ENCODE measurements around the gene OR52E8. TPM values are rescaled to one million over a fixed set of nuclear protein-coding genes. Genes with fewer than 3 reads are reported as not detected.

The OR52E8 gene
- total RNA-seq, 1 donor from 2014 or later, result not detected

GRCh38 chr11:5809905-5810795 lies 47.3 kb downstream of the OR52E8 start:
- Mint-ChIP-seq H3K4me1 (ENCODE audit: low read depth, unreplicated experiment) (no peaks in the 10 kb centered on the region), H3K27ac (ENCODE audit: unreplicated experiment) (no peak overlapping the region), H3K9me3 (ENCODE audit: unreplicated experiment) (no peaks in the 10 kb centered on the region), H3K27me3 (ENCODE audit: unreplicated experiment) (no peaks in the 10 kb centered on the region), H3K4me3 (ENCODE audit: unreplicated experiment) (no peak overlapping the region), H3K36me3 (ENCODE audit: unreplicated experiment) (no peaks in the 10 kb centered on the region)
- DNase-seq, result no peak
- no peak for TF ChIP-seq CTCF (IDR thresholded peaks at IDR 0.05; ENCODE audit: partially characterized antibody, unreplicated experiment)

DNA sequence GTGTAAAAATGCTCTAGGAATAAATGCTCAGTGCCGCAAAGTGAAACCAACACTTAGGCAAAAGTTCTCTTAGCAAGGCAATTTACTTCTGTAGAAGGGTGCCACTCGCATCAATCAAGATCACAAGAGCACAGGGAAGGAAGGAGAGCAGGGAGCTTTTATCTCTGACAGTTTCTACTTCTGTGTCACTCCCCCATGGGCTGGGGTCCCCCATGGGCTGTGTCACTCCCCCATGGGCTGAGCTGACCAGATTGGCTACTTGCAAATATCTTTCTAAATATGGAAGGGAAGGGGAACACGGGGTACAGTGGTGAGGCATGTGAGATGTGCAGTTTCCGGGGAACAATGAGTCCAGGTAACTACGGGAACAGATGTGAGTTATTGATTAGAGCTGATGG lies 48.4 kb downstream of the OR52E8 start:
- Mint-ChIP-seq H3K36me3 (ENCODE audit: unreplicated experiment) (no peaks in the 10 kb centered on the region), H3K4me3 (ENCODE audit: unreplicated experiment) (peak overlapping the region; percentile 76), H3K4me1 (ENCODE audit: low read depth, unreplicated experiment) (no peaks in the 10 kb centered on the region), H3K27me3 (ENCODE audit: unreplicated experiment) (no peaks in the 10 kb centered on the region), H3K9me3 (ENCODE audit: unreplicated experiment) (no peaks in the 10 kb centered on the region), H3K27ac (ENCODE audit: unreplicated experiment) (peak overlapping the region; percentile 35)
- no peak for DNase-seq
- TF ChIP-seq CTCF (IDR thresholded peaks at IDR 0.05; ENCODE audit: partially characterized antibody, unreplicated experiment), result no peak

DNA sequence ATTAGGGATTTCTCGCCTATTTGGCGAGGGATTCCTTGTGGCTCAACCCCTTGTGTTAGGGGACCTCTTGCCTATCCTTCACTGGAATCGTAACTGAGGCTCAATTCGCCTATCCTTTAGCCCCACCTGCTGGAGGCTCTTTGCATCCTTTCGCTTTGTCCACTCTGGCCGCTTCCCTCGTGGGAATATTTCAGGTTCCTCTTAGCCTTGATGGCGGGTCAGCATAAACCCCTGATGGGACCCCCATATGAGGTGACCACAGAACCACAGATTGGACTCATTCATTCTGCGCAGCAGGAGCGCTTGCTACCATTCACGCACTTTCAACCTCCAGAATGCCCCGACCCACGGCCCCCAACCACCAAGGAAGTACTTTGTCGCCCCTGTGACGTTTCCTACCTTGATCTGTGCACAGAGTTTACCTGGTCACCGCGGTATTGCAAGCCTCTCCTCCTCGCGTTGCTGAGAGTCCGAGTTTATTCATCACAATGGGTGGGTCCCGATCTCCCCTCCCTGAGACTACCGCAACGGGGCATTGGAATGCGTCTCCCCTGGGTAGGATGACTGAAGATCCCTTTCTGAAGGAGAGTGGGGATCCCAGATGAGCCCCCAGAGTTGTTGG lies 48.9 kb downstream of the OR52E8 start, which contains the start of gene OR52N2:
Gene OR52N2, plus strand, starts transcription at position 425 of the 622 bp plus-strand sequence. CDS start 11,412 bp downstream, outside the sequence.
- H3K9me3 Mint-ChIP-seq (ENCODE audit: unreplicated experiment), result no peaks in the 10 kb centered on the region
- H3K4me3 Mint-ChIP-seq (ENCODE audit: unreplicated experiment), result peak within 1 kb of the TSS; percentile 76
- H3K4me1 Mint-ChIP-seq (ENCODE audit: low read depth, unreplicated experiment), result no peaks in the 10 kb centered on the region
- H3K36me3 Mint-ChIP-seq (ENCODE audit: unreplicated experiment), result no peaks in the 10 kb centered on the region
- peak; percentile 71 for DNase-seq
- H3K27ac Mint-ChIP-seq (ENCODE audit: unreplicated experiment), result peak within 1 kb of the TSS; percentile 35
- TF ChIP-seq CTCF (IDR thresholded peaks at IDR 0.05; ENCODE audit: partially characterized antibody, unreplicated experiment), result peak; percentile 68
- H3K27me3 Mint-ChIP-seq (ENCODE audit: unreplicated experiment), result no peaks in the 10 kb centered on the region

DNA sequence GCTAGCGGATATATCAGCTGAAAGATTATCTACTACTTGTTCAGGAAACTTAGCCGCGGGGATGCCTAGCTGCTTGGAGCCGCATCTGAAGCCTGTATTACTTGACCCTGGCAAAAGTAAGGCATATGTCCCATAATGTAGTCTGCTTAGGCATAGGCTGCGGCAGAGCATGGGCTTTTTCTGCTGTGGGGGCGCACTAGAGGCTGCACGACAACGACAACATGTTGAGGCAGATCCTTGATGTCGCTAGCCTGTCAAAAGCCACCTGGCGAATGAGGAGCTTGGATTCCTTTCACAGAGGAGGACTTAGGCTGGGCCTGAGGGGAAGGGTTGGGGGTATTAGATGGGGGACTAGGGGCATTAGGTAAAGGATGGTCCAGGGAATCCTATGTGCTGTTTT lies 49.9 kb downstream of the OR52E8 start:
- no peaks in the 10 kb centered on the region for H3K4me1 Mint-ChIP-seq (ENCODE audit: low read depth, unreplicated experiment)
- DNase-seq, result no peak
- TF ChIP-seq CTCF (IDR thresholded peaks at IDR 0.05; ENCODE audit: partially characterized antibody, unreplicated experiment), result no peak
- H3K36me3 Mint-ChIP-seq (ENCODE audit: unreplicated experiment), result peaks cover 6% of the 10 kb centered on the region
- no peak overlapping the region for H3K27ac Mint-ChIP-seq (ENCODE audit: unreplicated experiment)
- peaks cover 2% of the 10 kb centered on the region for H3K9me3 Mint-ChIP-seq (ENCODE audit: unreplicated experiment)
- H3K4me3 Mint-ChIP-seq (ENCODE audit: unreplicated experiment), result no peak overlapping the region
- no peaks in the 10 kb centered on the region for H3K27me3 Mint-ChIP-seq (ENCODE audit: unreplicated experiment)

Other genes starting within 250 kb of the OR52E8 start
- gene TRIM34, start 232.7 kb downstream of the OR52E8 start, total RNA-seq (ENCODE audit: unreplicated experiment), result not detected
- 2.6 TPM for gene TRIM5, start 172.6 kb downstream of the OR52E8 start, total RNA-seq (ENCODE audit: unreplicated experiment)
- gene TRIM22, start 167.9 kb downstream of the OR52E8 start, total RNA-seq (ENCODE audit: unreplicated experiment), result 5.0 TPM
- gene OR56B1, start 121.2 kb downstream of the OR52E8 start, total RNA-seq (ENCODE audit: unreplicated experiment), result not detected
- gene OR52N4, start 103.4 kb downstream of the OR52E8 start, total RNA-seq (ENCODE audit: unreplicated experiment), result not detected
- not detected for gene OR52N5, start 74.3 kb downstream of the OR52E8 start, total RNA-seq (ENCODE audit: unreplicated experiment)
- not detected for gene OR52N1, start 66.4 kb downstream of the OR52E8 start, total RNA-seq (ENCODE audit: unreplicated experiment)
- not detected for gene OR52N2, start 48.8 kb downstream of the OR52E8 start, total RNA-seq (ENCODE audit: unreplicated experiment)
- not detected for gene OR52E6, start 15.8 kb downstream of the OR52E8 start, total RNA-seq (ENCODE audit: unreplicated experiment)
- not detected for gene OR52E4, start 22.9 kb upstream of the OR52E8 start, total RNA-seq (ENCODE audit: unreplicated experiment)
- gene OR52E5, start 35.5 kb upstream of the OR52E8 start, total RNA-seq (ENCODE audit: unreplicated experiment), result not detected
- gene OR56A3, start 84.6 kb upstream of the OR52E8 start, total RNA-seq (ENCODE audit: unreplicated experiment), result not detected
- gene OR56A5, start 110.8 kb upstream of the OR52E8 start, total RNA-seq (ENCODE audit: unreplicated experiment), result not detected
- not detected for gene OR52L1, start 129.3 kb upstream of the OR52E8 start, total RNA-seq (ENCODE audit: unreplicated experiment)
- 0.34 TPM for gene OR56A4, start 149.3 kb upstream of the OR52E8 start, total RNA-seq (ENCODE audit: unreplicated experiment)
- 0.15 TPM for gene OR56A1, start 173.1 kb upstream of the OR52E8 start, total RNA-seq (ENCODE audit: unreplicated experiment)
- not detected for gene OR56B4, start 250.0 kb upstream of the OR52E8 start, total RNA-seq (ENCODE audit: unreplicated experiment)

Data from glutamatergic neuron (in vitro differentiated cells).